DOHH2 (cell line): ENCODE data around the gene DUSP12.
A peak's percentile ranks its signal among the peaks of the same experiment; 100 is the strongest.

Experiments used
- H3F3A ChIP-seq: fragments of 200-600 bp; sonication (generic), shearing (Covaris generic); 2 replicates; pipeline ENCODE4 v1.6.0; 2016; ENCODE audit warnings: antibody characterized with exemption, mild to moderate bottlenecking; ENCODE audit not compliant: control insufficient read depth, insufficient read depth
- H3K27ac ChIP-seq: fragments of 200-600 bp; sonication (generic); 2 replicates; pipeline ENCODE4 v1.5.1; 2014; ENCODE audit warnings: low read depth, mild to moderate bottlenecking, low read length, moderate library complexity
- H3K27me3 ChIP-seq: fragments of 200-600 bp; sonication (generic); 2 replicates; pipeline ENCODE4 v1.6.1; 2014; ENCODE audit warnings: mild to moderate bottlenecking, low read length, mixed read lengths; ENCODE audit not compliant: control insufficient read depth
- H3K36me3 ChIP-seq: fragments of 200-600 bp; sonication (generic); 2 replicates; pipeline ENCODE4 v1.6.1; 2014; ENCODE audit warnings: mild to moderate bottlenecking, low read length, moderate library complexity, mixed read lengths; ENCODE audit not compliant: control insufficient read depth
- H3K4me1 ChIP-seq: fragments of 200-600 bp; sonication (generic); 2 replicates; pipeline ENCODE4 v1.6.1; 2014; ENCODE audit warnings: mild to moderate bottlenecking, low read length, mixed read lengths; ENCODE audit not compliant: control insufficient read depth
- H3K4me2 ChIP-seq: fragments of 200-600 bp; sonication (generic); 2 replicates; pipeline ENCODE4 v1.6.0; 2014; ENCODE audit warnings: mild to moderate bottlenecking, low read length, moderate library complexity
- H3K4me3 ChIP-seq: fragments of 200-600 bp; sonication (generic); 2 replicates; pipeline ENCODE4 v1.5.1; 2014; ENCODE audit warnings: mild to moderate bottlenecking, low read length, mixed read lengths
- H3K79me2 ChIP-seq: fragments of 200-600 bp; sonication (generic); 2 replicates; pipeline ENCODE4 v1.6.1; 2014; ENCODE audit warnings: mild to moderate bottlenecking, low read length, mixed read lengths; ENCODE audit not compliant: control insufficient read depth
- H3K9me2 ChIP-seq: fragments of 200-600 bp; sonication (generic); replicated peaks from 2 replicates; pipeline ENCODE4 v1.6.1; 2014; ENCODE audit warnings: mild to moderate bottlenecking, low read length, mixed read lengths; ENCODE audit not compliant: control insufficient read depth
- H3K9me3 ChIP-seq: fragments of 200-600 bp; sonication (generic); 2 replicates; pipeline ENCODE4 v1.6.1; 2014; ENCODE audit warnings: antibody characterized with exemption, low read length, mixed read lengths; ENCODE audit not compliant: control insufficient read depth, insufficient read depth
- H4K20me1 ChIP-seq: fragments of 200-600 bp; sonication (generic); 2 replicates; pipeline ENCODE4 v1.6.0; 2014; ENCODE audit warnings: low read depth, mild to moderate bottlenecking, antibody characterized with exemption, low read length, moderate library complexity; ENCODE audit not compliant: control insufficient read depth, insufficient read depth
- EZH2phosphoT487 ChIP-seq: fragments of 200-600 bp; sonication (generic); IDR thresholded peaks from 2 replicates; pipeline ENCODE4 v1.6.1; 2017; ENCODE audit warnings: borderline replicate concordance, mild to moderate bottlenecking, antibody characterized with exemption, low read length, moderate library complexity, mixed read lengths
- TF ChIP-seq, protein P1 (sequence below): fragments of 200-600 bp; sonication (generic); IDR thresholded peaks from one replicate; pipeline ENCODE4 v1.5.1; 2014; ENCODE audit warnings: antibody characterized with exemption, mild to moderate bottlenecking, low read depth, low read length; ENCODE audit not compliant: poor library complexity, severe bottlenecking

Gene DUSP12

DNA sequence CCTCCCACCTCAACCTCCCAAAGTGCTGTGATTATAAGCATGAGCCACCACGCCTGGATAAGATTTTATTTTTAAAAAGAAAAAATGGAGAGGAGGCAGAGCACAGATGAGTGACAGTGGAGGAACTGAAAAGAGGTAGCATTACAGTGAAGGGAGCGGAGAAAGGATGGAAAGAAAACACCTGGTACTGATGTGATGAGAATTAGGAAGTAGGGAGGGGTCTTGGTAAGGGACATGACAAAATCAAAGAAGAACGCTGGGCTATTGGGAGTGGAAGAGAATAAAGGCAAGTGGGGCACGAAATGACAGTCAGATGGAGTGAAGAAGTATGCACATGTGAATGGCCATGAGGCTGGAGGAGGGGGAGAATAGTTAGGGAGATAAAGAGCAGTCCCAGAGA is 40.2 kb upstream of the DUSP12 start:
- TF ChIP-seq, protein P1, sequence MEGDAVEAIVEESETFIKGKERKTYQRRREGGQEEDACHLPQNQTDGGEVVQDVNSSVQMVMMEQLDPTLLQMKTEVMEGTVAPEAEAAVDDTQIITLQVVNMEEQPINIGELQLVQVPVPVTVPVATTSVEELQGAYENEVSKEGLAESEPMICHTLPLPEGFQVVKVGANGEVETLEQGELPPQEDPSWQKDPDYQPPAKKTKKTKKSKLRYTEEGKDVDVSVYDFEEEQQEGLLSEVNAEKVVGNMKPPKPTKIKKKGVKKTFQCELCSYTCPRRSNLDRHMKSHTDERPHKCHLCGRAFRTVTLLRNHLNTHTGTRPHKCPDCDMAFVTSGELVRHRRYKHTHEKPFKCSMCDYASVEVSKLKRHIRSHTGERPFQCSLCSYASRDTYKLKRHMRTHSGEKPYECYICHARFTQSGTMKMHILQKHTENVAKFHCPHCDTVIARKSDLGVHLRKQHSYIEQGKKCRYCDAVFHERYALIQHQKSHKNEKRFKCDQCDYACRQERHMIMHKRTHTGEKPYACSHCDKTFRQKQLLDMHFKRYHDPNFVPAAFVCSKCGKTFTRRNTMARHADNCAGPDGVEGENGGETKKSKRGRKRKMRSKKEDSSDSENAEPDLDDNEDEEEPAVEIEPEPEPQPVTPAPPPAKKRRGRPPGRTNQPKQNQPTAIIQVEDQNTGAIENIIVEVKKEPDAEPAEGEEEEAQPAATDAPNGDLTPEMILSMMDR, result no peak
- TF ChIP-seq EZH2phosphoT487, result no peak
- Histone ChIP-seq H3F3A (peaks cover 60% of the 10 kb centered on the region), H3K4me2 (peak overlapping the region; percentile 66), H3K27me3 (no peaks in the 10 kb centered on the region), H3K9me3 (no peaks in the 10 kb centered on the region), H3K27ac (peak overlapping the region; percentile 90), H3K36me3 (peaks cover 73% of the 10 kb centered on the region), H3K9me2 (no peaks in the 10 kb centered on the region), H3K79me2 (peaks cover 59% of the 10 kb centered on the region), H4K20me1 (peaks cover 6% of the 10 kb centered on the region; the same call in 1 of the 2 replicates), H3K4me3 (peak overlapping the region; percentile 96), H3K4me1 (peaks cover 78% of the 10 kb centered on the region)

DNA sequence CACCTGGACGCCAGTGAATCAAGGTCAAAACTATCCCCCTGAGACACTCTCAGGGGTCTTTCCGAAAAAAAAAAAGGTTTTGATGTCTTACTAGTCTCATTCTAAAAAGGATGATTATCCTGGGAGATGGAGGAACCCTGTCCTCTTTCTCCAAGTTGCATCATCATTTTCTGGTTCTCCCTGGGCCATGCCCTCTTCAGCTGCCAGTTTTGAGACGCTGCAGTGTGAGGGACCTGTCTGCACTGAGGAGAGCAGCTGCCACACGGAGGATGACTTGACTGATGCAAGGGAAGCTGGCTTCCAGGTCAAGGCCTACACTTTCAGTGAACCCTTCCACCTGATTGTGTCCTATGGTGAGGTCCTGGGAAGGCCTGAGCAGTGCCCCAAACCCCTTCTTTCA is 39.0 kb upstream of the DUSP12 start:
- Histone ChIP-seq H3K4me3 (peak overlapping the region; percentile 96), H3K9me2 (no peaks in the 10 kb centered on the region), H3K36me3 (peaks cover 79% of the 10 kb centered on the region), H3K79me2 (peaks cover 59% of the 10 kb centered on the region), H3F3A (peaks cover 72% of the 10 kb centered on the region), H3K27me3 (no peaks in the 10 kb centered on the region), H3K27ac (peak overlapping the region; percentile 90; the same call in 1 of the 2 replicates), H4K20me1 (peaks cover 6% of the 10 kb centered on the region; the same call in 1 of the 2 replicates), H3K9me3 (no peaks in the 10 kb centered on the region), H3K4me1 (peaks cover 78% of the 10 kb centered on the region), H3K4me2 (peak overlapping the region; percentile 66)
- TF ChIP-seq EZH2phosphoT487, result no peak
- TF ChIP-seq, protein P1, result no peak

DNA sequence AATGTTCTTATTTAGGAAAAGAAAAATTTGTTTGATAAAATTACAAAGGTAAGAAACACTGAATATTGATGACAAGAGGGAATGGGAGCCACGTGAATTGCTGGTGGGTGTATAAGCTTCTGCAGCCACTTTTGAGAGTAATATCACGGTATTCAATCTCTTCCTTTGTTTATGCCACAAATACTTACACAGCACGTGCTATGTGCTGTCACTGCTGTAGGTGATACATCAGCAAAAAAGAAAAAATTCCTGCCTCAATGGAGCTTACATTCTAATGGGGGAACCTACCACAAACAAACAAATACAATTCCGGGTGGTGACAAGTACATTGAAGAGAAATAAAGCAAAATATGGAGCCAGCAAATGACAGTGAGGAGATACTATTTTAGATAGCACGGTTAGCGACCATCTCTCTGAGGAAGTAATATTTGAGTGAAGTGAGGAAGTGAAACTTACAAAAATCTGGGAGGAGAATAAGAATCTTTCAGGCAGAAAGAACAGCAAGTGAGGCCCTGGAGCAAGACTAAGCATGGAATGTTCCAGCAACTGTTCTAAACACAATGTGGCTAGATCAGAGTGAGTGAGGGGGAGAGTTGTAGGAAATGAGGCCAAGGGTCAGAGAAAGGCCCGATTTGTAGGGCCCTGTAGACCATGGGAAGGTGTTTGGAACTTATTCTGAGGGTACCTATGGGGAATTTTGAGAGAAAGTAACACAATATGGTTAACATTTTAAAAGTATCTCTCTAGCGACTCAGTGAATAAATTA is 30.8 kb upstream of the DUSP12 start:
- Histone ChIP-seq H3K36me3 (peaks cover 12% of the 10 kb centered on the region), H3K4me1 (peaks cover 93% of the 10 kb centered on the region), H3K27ac (peak overlapping the region; percentile 94), H3F3A (peaks cover 56% of the 10 kb centered on the region), H3K9me2 (no peaks in the 10 kb centered on the region), H3K4me3 (peak overlapping the region; percentile 61), H3K79me2 (no peaks in the 10 kb centered on the region), H4K20me1 (no peaks in the 10 kb centered on the region), H3K4me2 (peak overlapping the region; percentile 75), H3K9me3 (no peaks in the 10 kb centered on the region), H3K27me3 (no peaks in the 10 kb centered on the region)
- TF ChIP-seq, protein P1, result no peak
- no peak for TF ChIP-seq EZH2phosphoT487
